DND-41 (cell line): ENCODE measurements around the gene PXT1.

Source experiments
- ATAC-seq: fragments of 200-7000 bp; cut with Tn5 transposase; 3 replicates; pipeline ENCODE4 v1.9.1; 2021; ENCODE audit warnings: low read depth; ENCODE audit not compliant: insufficient read depth
- DNase-seq: peaks from one replicate; pipeline ENCODE4 v3.0.0-alpha.2; 2020
- H2AFZ ChIP-seq: 2 replicates; pipeline ENCODE4 v1.6.0; 2012; ENCODE audit warnings: low read depth, low read length
- H3K27ac ChIP-seq: 2 replicates; pipeline ENCODE4 v1.5.1; 2012; ENCODE audit warnings: low read length, inconsistent platforms
- H3K27me3 ChIP-seq: fragments of 200-600 bp; sonication (generic); 2 replicates; pipeline ENCODE4 v1.6.0; 2012; ENCODE audit warnings: low read length, mild to moderate bottlenecking, inconsistent platforms; ENCODE audit not compliant: insufficient read depth, poor library complexity
- H3K36me3 ChIP-seq: 2 replicates; pipeline ENCODE4 v1.5.1; 2012; ENCODE audit warnings: low read length, inconsistent platforms; ENCODE audit not compliant: insufficient read depth
- H3K4me1 ChIP-seq: 2 replicates; pipeline ENCODE4 v1.5.1; 2012; ENCODE audit warnings: mild to moderate bottlenecking, low read length; ENCODE audit not compliant: insufficient read depth
- H3K4me2 ChIP-seq: 2 replicates; pipeline ENCODE4 v1.6.0; 2012; ENCODE audit warnings: mild to moderate bottlenecking, moderate library complexity, low read length, inconsistent platforms; ENCODE audit not compliant: insufficient read depth
- H3K4me3 ChIP-seq, 2 experiments: fragments of 200-600 bp in 1 of 2; shearing (Covaris generic) in 1 of 2; 2 replicates each; pipeline ENCODE4 v1.5.1; 2012 to 2016; ENCODE audit warnings: inconsistent platforms in 2 of 2, low read length in 2 of 2, mild to moderate bottlenecking in 2 of 2, low read depth in 1 of 2, moderate library complexity in 1 of 2
- H3K79me2 ChIP-seq: 2 replicates; pipeline ENCODE4 v1.6.0; 2012; ENCODE audit warnings: low read length, inconsistent platforms; ENCODE audit not compliant: insufficient read depth
- H3K9ac ChIP-seq: 2 replicates; pipeline ENCODE4 v1.6.0; 2012; ENCODE audit warnings: low read depth, mild to moderate bottlenecking, inconsistent platforms, low read length, moderate library complexity
- H3K9me3 ChIP-seq: 2 replicates; pipeline ENCODE4 v1.5.1; 2012; ENCODE audit warnings: low read length, moderate library complexity, mild to moderate bottlenecking, inconsistent platforms; ENCODE audit not compliant: insufficient read depth, severe bottlenecking
- H4K20me1 ChIP-seq: 2 replicates; pipeline ENCODE4 v1.6.0; 2012; ENCODE audit warnings: low read length; ENCODE audit not compliant: insufficient read depth
- CTCF ChIP-seq: IDR thresholded peaks from 2 replicates; pipeline ENCODE4 v1.5.1; 2012; ENCODE audit warnings: borderline replicate concordance, low read length, moderate library complexity, mild to moderate bottlenecking; ENCODE audit not compliant: poor library complexity, severe bottlenecking; ENCODE audit errors: extremely low read depth
- EZH2 ChIP-seq: IDR thresholded peaks from 3 replicates; pipeline ENCODE4 v1.6.1; 2012; ENCODE audit warnings: borderline replicate concordance, low read depth, mild to moderate bottlenecking, moderate library complexity, low read length, inconsistent platforms; ENCODE audit not compliant: severe bottlenecking

Gene PXT1

DNA sequence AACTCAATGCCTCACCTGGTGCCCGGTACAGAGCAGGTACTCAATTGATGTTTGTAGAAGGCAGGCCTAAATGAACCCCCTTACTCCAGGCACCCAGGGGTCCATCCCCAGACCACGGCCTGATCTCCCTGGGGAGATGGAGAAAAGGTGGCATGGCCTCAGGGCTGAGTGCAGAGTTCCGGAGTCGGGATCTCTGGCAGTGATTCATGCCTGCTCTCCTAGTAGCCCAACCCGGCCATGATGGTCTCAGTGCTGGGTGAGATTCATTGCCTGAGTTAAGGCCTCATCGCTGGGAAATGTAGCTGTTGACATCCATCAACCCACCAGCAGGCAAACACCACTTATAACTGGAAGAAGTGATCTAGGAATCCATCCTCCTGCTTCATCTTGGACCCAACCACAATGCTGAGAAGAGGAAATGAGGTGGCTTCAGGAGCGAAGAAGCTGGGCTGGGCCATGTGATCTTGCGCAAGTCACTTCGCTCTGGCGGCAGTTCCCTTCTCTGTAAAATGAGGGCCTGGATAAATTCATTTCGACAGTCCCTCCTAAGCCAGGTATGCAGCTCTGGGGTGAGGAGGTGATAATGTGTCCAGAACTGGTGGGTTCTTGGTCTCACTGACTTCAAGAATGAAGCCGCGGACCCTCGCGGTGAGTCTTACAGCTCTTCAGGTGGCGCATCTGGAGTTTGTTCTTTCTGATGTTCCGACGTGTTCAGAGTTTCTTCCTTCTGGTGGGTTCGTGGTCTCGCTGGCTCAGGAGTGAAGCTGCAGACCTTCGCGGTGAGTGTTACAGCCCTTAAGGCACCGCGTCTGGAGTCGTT, 79.9 kb downstream of the PXT1 start:
- Histone ChIP-seq H3K36me3 (no peaks in the 10 kb centered on the region), H3K27ac (no peak overlapping the region), H3K9me3 (no peaks in the 10 kb centered on the region), H3K4me1 (no peaks in the 10 kb centered on the region), H3K27me3 (no peaks in the 10 kb centered on the region), H2AFZ (no peak overlapping the region), H3K4me3 (no peak overlapping the region), H3K9ac (no peak overlapping the region), H3K4me2 (no peak overlapping the region), H3K79me2 (no peaks in the 10 kb centered on the region), H4K20me1 (no peaks in the 10 kb centered on the region)
- no peak for ATAC-seq
- TF ChIP-seq CTCF (no peak), EZH2 (no peak)
- peak; percentile 8 for DNase-seq

DNA sequence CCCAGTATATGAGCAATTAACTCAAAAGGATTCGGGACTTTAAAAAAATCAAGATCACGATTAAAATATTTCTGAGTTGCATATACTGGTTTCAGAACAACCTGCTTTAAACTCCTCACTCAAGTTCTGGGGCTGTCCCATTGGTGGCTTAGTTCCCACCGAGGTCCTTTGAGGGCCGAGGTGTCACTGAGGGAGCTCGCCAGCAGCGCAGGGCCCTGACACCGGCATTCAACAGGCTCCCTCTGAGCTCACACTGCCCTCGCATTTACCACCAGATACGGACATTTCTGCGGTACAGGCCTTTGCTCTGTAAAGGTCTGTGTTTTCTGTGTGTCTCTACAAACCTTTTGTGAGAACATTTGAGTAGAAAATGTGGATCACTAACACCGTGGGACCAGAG, 81.6 kb downstream of the PXT1 start:
- Histone ChIP-seq H3K4me1 (no peaks in the 10 kb centered on the region), H3K9me3 (no peaks in the 10 kb centered on the region), H3K4me3 (no peak overlapping the region), H2AFZ (no peak overlapping the region), H3K27me3 (no peaks in the 10 kb centered on the region), H3K4me2 (no peak overlapping the region), H3K79me2 (no peaks in the 10 kb centered on the region), H4K20me1 (no peaks in the 10 kb centered on the region), H3K36me3 (no peaks in the 10 kb centered on the region), H3K27ac (no peak overlapping the region), H3K9ac (no peak overlapping the region)
- ATAC-seq (no peak), DNase-seq (no peak)
- no peak for TF ChIP-seq EZH2

DNA sequence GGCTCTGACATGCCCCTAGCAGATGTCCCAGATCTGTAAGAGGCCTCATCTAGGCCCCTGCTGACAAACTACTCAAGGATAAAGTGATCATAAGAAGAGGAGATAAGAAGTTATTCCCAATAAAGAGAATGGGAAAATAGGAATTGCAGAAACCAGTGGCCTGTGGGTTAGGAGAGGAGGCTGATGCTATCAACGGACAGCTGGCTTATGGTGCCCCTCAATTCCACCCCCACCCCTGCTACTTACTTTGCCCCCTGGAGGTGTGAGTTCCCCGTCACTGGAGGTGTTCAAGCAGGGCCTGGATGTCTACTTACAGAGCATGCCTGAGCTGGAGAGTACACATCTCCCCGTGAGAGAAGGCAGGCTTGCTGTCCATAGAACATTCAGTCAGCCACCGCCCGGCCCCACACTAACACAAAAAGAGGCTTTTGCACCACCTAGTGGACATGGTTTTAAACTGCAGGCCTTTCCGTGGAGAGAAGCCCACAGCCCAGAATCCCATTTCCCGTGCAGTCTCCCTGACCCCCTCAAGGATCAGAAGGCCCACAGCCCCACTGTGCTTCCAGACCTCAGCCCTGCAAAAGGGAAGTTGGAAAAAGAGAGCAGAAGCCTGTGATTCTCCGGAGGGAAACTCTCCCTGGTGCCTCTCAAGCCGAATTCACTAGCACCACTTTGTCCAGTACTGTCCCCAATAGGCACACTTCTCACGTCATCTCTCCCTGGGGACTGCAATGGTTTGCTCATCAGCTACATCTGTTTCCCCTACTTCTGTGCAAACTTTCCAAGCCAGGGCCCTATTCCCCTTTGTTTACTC, 82.2 kb downstream of the PXT1 start:
- peak; percentile 95 for ATAC-seq
- Histone ChIP-seq H3K36me3 (no peaks in the 10 kb centered on the region), H3K4me1 (no peaks in the 10 kb centered on the region), H3K4me3 (no peak overlapping the region), H2AFZ (no peak overlapping the region; the same call in 1 of the 2 replicates), H3K4me2 (no peak overlapping the region), H3K27me3 (no peaks in the 10 kb centered on the region), H3K27ac (no peak overlapping the region), H3K79me2 (no peaks in the 10 kb centered on the region), H4K20me1 (no peaks in the 10 kb centered on the region), H3K9ac (no peak overlapping the region), H3K9me3 (no peaks in the 10 kb centered on the region)
- DNase-seq: peak; percentile 75
- peak; percentile 90 for TF ChIP-seq CTCF
- no peak for TF ChIP-seq EZH2

DNA sequence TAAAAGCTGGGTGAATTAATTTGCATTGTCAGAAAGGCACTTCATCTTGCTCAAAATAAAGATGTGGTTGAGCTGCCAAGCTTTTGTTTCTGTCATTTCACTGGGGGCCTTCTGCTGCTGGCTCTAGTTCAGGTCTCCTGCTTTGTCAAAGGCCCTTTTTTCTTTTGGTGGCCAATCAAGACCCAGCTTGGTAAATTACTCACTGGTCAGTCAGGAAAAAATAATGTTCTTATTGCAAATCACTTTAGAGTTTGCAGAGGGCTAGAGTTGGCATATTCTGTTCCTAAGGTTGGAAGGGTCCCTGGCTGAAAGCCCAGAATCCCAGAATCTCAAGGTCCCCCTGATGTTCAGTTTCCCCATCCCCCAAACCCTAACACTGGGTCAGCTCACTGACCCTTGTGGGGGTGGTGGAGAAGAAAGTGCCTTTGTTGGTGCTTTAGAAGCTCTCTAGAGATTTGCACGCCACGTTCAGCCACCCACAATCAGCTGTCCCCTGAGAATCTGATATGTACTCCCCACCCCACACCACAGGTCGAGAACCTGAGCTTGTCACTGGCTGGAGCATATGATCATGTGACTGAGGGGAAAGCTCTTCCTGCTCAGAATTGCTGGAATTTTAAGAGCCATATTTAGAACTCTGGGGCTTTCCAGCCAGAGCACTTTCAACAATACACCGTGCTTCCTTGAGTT, 84.3 kb downstream of the PXT1 start:
- no peak overlapping the region for H3K27ac ChIP-seq
- H3K36me3 ChIP-seq: no peaks in the 10 kb centered on the region
- H3K4me1 ChIP-seq: no peaks in the 10 kb centered on the region
- H3K79me2 ChIP-seq: no peaks in the 10 kb centered on the region
- no peak overlapping the region for H3K4me2 ChIP-seq
- H3K9ac ChIP-seq: no peak overlapping the region
- H3K4me3 ChIP-seq: no peak overlapping the region
- H2AFZ ChIP-seq: no peak overlapping the region
- peaks cover 5% of the 10 kb centered on the region for H3K27me3 ChIP-seq
- no peak for DNase-seq
- TF ChIP-seq EZH2 (no peak), CTCF (no peak)
- H3K9me3 ChIP-seq: no peaks in the 10 kb centered on the region
- ATAC-seq: no peak
- H4K20me1 ChIP-seq: no peaks in the 10 kb centered on the region
